ENCODE data around the gene ZNF446. TPM values are rescaled to one million over a fixed set of nuclear protein-coding genes. Genes with fewer than 3 reads are reported as not detected.

The ZNF446 gene
- total RNA-seq, 3 donors from 2014 or later: 10.2 to 23.4 (median 20.0) TPM

DNA sequence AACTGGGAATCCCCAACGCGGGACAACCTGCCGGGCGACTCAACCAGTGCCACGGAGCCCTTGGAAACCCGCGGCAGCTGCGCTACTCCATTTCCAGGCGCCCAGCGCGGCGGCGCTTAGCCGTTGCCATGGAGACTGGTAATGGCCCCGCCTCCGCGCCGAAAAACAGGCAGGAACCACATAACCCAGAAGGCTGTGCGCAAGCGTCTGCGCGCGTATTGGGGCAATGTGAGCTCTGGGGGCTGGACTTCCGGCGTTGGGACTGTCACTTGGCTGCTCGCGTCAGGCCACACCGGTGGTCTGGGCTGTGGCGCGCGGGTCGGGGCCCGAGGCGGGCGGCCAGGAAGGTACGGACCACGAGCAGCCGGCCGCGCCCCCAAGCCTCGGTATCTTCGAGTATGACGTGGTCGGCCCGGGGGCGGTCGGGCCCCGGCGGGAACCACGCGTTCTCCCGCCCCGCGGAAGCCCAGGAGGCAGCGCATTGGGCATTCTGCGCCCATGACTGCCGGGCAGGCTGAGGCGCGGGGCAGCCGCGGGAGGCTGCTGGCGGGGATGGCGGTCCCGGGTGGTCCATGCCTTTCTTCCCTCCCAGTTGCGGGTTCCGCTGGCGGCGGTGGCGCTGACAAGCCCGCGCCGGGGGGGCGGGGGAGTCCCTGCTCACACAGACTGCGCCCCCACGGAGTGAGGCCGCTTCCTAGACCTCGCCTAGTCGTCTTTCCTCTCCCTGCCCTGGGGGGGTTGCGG is 24.6 kb upstream of the ZNF446 start, which contains the start of gene ZNF324B:
TSS of gene ZNF324B (plus strand) at position 265 of the 744 bp plus-strand sequence. CDS start 2,080 bp downstream, outside the sequence.
- DNase-seq (ENCODE audit: low spot score in 2 of 2): peak; percentile 94 to 95
- peak within 1 kb of the TSS; percentile 78 to 89 for H3K27ac ChIP-seq
- intact Hi-C loops (cut with DNase I; ENCODE audit: low total_unique reads): no loop called here
- peaks cover 0 to 4% of the 10 kb centered on the region in 2 donors for H3K27me3 ChIP-seq
- H3K9me3 ChIP-seq: no peaks in the 10 kb centered on the region
- peaks cover 3% of the 10 kb centered on the region for H3K36me3 ChIP-seq
- peak within 1 kb of the TSS; percentile 88 to 99 (median 94) for H3K4me3 ChIP-seq
- H3K4me1 ChIP-seq: no peaks in the 10 kb centered on the region
- TF ChIP-seq POLR2A (IDR thresholded peaks at IDR 0.05) (peak; percentile 33), POLR2AphosphoS5 (IDR thresholded peaks at IDR 0.05) (peak; percentile 51 to 64 (median 62))
- TF ChIP-seq, protein P1, sequence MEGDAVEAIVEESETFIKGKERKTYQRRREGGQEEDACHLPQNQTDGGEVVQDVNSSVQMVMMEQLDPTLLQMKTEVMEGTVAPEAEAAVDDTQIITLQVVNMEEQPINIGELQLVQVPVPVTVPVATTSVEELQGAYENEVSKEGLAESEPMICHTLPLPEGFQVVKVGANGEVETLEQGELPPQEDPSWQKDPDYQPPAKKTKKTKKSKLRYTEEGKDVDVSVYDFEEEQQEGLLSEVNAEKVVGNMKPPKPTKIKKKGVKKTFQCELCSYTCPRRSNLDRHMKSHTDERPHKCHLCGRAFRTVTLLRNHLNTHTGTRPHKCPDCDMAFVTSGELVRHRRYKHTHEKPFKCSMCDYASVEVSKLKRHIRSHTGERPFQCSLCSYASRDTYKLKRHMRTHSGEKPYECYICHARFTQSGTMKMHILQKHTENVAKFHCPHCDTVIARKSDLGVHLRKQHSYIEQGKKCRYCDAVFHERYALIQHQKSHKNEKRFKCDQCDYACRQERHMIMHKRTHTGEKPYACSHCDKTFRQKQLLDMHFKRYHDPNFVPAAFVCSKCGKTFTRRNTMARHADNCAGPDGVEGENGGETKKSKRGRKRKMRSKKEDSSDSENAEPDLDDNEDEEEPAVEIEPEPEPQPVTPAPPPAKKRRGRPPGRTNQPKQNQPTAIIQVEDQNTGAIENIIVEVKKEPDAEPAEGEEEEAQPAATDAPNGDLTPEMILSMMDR (IDR thresholded peaks at IDR 0.05): no peak

DNA sequence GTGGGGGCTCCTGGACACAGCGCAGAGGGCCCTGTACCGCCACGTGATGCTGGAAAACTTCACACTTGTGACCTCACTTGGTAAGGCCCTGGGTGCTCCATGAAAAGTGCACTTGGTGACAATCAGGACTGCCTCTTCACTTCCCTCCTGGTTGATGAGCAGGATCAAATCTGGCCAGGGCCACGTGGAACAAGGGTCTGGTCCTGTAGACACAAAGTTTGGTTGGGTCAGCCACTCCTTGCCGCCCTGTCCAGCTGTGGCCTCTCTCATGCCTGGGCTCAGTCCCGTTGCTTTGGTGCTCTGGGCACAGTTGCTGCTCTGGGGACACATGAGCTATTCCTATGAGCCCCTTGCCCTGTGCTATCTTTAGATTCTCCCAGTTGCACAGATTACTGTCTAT is 22.4 kb upstream of the ZNF446 start:
- Histone ChIP-seq H3K9me3 (no peaks in the 10 kb centered on the region), H3K4me1 (no peaks in the 10 kb centered on the region), H3K36me3 (peaks cover 8% of the 10 kb centered on the region), H3K4me3 (no peak overlapping the region), H3K27me3 (no peaks in the 10 kb centered on the region), H3K27ac (no peak overlapping the region)
- intact Hi-C loops (cut with DNase I; ENCODE audit: low total_unique reads): no loop called here
- no peak for DNase-seq (ENCODE audit: low spot score in 2 of 2)
- TF ChIP-seq, protein P1 (IDR thresholded peaks at IDR 0.05): no peak
- TF ChIP-seq POLR2A (IDR thresholded peaks at IDR 0.05) (no peak), POLR2AphosphoS5 (IDR thresholded peaks at IDR 0.05) (no peak)

DNA sequence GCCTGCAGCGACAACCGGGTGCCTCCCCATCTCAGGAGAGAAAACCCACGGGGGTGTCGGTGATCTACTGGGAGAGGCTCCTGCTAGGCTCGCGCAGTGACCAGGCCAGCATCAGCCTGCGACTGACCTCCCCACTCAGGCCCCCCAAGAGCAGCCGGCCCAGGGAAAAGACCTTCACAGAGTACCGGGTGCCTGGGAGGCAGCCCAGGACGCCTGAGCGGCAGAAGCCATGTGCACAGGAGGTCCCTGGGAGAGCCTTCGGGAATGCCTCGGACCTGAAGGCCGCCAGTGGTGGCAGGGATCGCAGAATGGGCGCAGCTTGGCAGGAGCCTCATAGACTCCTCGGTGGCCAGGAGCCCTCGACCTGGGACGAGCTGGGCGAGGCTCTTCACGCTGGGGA is 20.8 kb upstream of the ZNF446 start:
- intact Hi-C loops (cut with DNase I; ENCODE audit: low total_unique reads): no loop called here
- no peak for TF ChIP-seq POLR2A (IDR thresholded peaks at IDR 0.05)
- no peak for TF ChIP-seq POLR2AphosphoS5 (IDR thresholded peaks at IDR 0.05)
- TF ChIP-seq, protein P1 (IDR thresholded peaks at IDR 0.05): no peak
- H3K27ac ChIP-seq: no peak overlapping the region
- H3K4me3 ChIP-seq: no peak overlapping the region
- no peaks in the 10 kb centered on the region for H3K9me3 ChIP-seq
- no peaks in the 10 kb centered on the region for H3K27me3 ChIP-seq
- H3K36me3 ChIP-seq: peaks cover 8% of the 10 kb centered on the region
- no peaks in the 10 kb centered on the region for H3K4me1 ChIP-seq
- DNase-seq (ENCODE audit: low spot score in 2 of 2): no peak

DNA sequence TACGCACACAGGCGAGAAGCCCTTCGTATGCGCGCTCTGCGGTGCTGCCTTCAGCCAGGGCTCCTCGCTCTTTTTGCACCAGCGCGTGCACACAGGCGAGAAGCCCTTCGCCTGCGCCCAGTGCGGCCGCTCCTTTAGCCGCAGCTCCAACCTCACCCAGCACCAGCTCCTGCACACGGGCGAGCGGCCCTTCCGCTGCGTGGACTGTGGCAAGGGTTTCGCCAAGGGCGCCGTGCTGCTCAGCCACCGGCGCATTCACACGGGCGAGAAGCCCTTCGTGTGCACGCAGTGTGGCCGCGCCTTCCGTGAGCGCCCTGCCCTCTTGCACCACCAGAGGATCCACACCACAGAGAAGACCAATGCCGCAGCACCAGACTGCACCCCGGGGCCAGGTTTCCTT is 20.0 kb upstream of the ZNF446 start:
- H3K36me3 ChIP-seq: peaks cover 8% of the 10 kb centered on the region
- no peak overlapping the region for H3K27ac ChIP-seq
- no peak for DNase-seq (ENCODE audit: low spot score in 2 of 2)
- H3K27me3 ChIP-seq: no peaks in the 10 kb centered on the region
- intact Hi-C loops (cut with DNase I; ENCODE audit: low total_unique reads): no loop called here
- no peak overlapping the region for H3K4me3 ChIP-seq
- TF ChIP-seq POLR2A (IDR thresholded peaks at IDR 0.05) (no peak), POLR2AphosphoS5 (IDR thresholded peaks at IDR 0.05) (no peak)
- TF ChIP-seq, protein P1 (IDR thresholded peaks at IDR 0.05): no peak
- no peaks in the 10 kb centered on the region for H3K9me3 ChIP-seq
- H3K4me1 ChIP-seq: no peaks in the 10 kb centered on the region

DNA sequence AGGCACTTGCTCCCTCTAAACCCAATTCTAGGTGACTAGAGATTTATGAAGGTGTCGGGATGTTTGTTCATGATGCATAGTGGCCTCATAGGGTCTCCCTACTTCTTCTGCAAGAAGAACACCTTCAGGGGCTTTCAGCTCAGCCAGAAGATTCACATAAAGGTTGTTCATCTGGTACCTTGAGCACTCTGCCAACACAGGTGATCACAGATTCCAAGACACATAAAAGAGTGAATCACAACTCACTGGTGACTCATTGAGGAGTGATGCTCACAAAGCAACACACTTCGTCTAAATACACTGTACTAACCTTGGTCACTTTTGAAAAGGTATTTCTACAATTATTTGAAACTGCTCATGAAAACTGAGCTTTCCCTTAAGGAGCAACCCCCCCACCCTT is 16.1 kb upstream of the ZNF446 start:
- Histone ChIP-seq H3K9me3 (no peaks in the 10 kb centered on the region), H3K27ac (no peak overlapping the region), H3K4me1 (no peaks in the 10 kb centered on the region), H3K36me3 (peaks cover 8% of the 10 kb centered on the region), H3K4me3 (no peak overlapping the region), H3K27me3 (no peaks in the 10 kb centered on the region)
- TF ChIP-seq POLR2AphosphoS5 (IDR thresholded peaks at IDR 0.05): no peak
- TF ChIP-seq, protein P1 (IDR thresholded peaks at IDR 0.05): no peak
- no peak for TF ChIP-seq POLR2A (IDR thresholded peaks at IDR 0.05)
- intact Hi-C loops (cut with DNase I; ENCODE audit: low total_unique reads): no loop called here
- no peak for DNase-seq (ENCODE audit: low spot score in 2 of 2)
